GM12878 (cell line): ENCODE data around the gene C19orf38. TPM values are rescaled to one million over a fixed set of nuclear protein-coding genes. Genes with fewer than 3 reads are reported as not detected.
A peak's percentile ranks its signal among the peaks of the same experiment; 100 is the strongest.

Source experiments
- ATAC-seq: fragments of 200-7000 bp; cut with Tn5 transposase; 3 replicates; pipeline ENCODE4 v1.9.1; 2020; ENCODE audit warnings: mild to moderate bottlenecking, moderate library complexity
- Bru-seq: library from RNA; stranded (reverse); fragments of 400-500 nt; gene quantifications from one replicate; lab custom pipeline; 2021; lab: Mats Ljungman, UMichigan
- BruChase-seq, 2 experiments: library from RNA; stranded (reverse); fragments of 400-500 nt; gene quantifications; one replicate each; lab custom pipeline; 2021; lab: Mats Ljungman, UMichigan
- BruUV-seq: library from RNA; stranded (reverse); fragments of 400-500 nt; replicated peaks from 2 replicates; lab custom pipeline; 2021; lab: Mats Ljungman, UMichigan
- CTCF ChIA-PET: fragments of 300-600 bp; sonication (Branson Sonifier 250); formaldehyde crosslinking; extraction: SDS; loops from one replicate; lab custom pipeline; 2021; ENCODE audit warnings: inconsistent platforms; lab: Yijun Ruan, JAX
- POLR2A ChIA-PET: fragments of 350-600 bp; formaldehyde crosslinking; extraction: SDS; loops from one replicate; lab custom pipeline; 2021; ENCODE audit warnings: inconsistent platforms; lab: Charles Lee
- RAD21 ChIA-PET: fragments of 300-600 bp; sonication (Branson Sonifier 250); formaldehyde crosslinking; loops from one replicate; lab custom pipeline; 2023; ENCODE audit warnings: antibody characterized with exemption; ENCODE audit not compliant: unreplicated experiment; lab: Charles Lee
- SMC1A ChIA-PET: fragments of 300-600 bp; sonication (Branson Sonifier 250); formaldehyde crosslinking; loops from one replicate; lab custom pipeline; 2023; ENCODE audit not compliant: unreplicated experiment, uncharacterized antibody; lab: Charles Lee
- DNase-seq: peaks from one replicate; pipeline ENCODE4 v3.0.0-alpha.2; 2011; ENCODE audit warnings: low read depth, low spot score
- FAIRE-seq: peaks from 3 replicates; lab custom pipeline; 2011; peaks lifted over from hg19 to GRCh38; lab: Jason Lieb, UNC
- H2AFZ ChIP-seq: 2 replicates; pipeline ENCODE4 v1.6.0; 2011; ENCODE audit warnings: low read depth, low read length, control low read depth; ENCODE audit not compliant: control insufficient read depth
- H3K27ac ChIP-seq: 2 replicates; pipeline ENCODE4 v1.5.1; 2011; ENCODE audit warnings: control low read depth; ENCODE audit not compliant: control insufficient read depth, insufficient read depth
- H3K27me3 ChIP-seq, 2 experiments: replicated peaks in 1 of 2; 2 replicates each; pipeline versions ENCODE4 v1.6.0 to v1.6.1; 2011; ENCODE audit warnings: low read length in 1 of 2; ENCODE audit not compliant: control insufficient read depth in 2 of 2, insufficient read depth in 2 of 2
- H3K36me3 ChIP-seq, 2 experiments: 2 replicates each; pipeline ENCODE4 v1.5.1; 2011; ENCODE audit warnings: low read length in 1 of 2; ENCODE audit not compliant: control insufficient read depth in 2 of 2, insufficient read depth in 2 of 2
- H3K4me1 ChIP-seq: 2 replicates; pipeline ENCODE4 v1.6.1; 2011; ENCODE audit warnings: mild to moderate bottlenecking, low read length, moderate library complexity, mixed read lengths; ENCODE audit not compliant: control insufficient read depth, insufficient read depth
- H3K4me2 ChIP-seq: 2 replicates; pipeline ENCODE4 v1.6.0; 2011; ENCODE audit warnings: control low read depth; ENCODE audit not compliant: control insufficient read depth, insufficient read depth
- H3K4me3 ChIP-seq: fragments of 200-600 bp; sonication (generic); 2 replicates; pipeline ENCODE4 v1.5.1; 2016
- H3K79me2 ChIP-seq: 2 replicates; pipeline ENCODE4 v1.6.0; 2011; ENCODE audit warnings: low read length; ENCODE audit not compliant: control insufficient read depth, insufficient read depth
- H3K9ac ChIP-seq: 2 replicates; pipeline ENCODE4 v1.8.0; 2011; ENCODE audit warnings: low read length, control low read depth, mixed read lengths; ENCODE audit not compliant: control insufficient read depth, insufficient read depth
- H3K9me3 ChIP-seq: replicated peaks from 3 replicates; pipeline ENCODE4 v1.5.1; 2011; ENCODE audit warnings: mild to moderate bottlenecking, low read length; ENCODE audit not compliant: control insufficient read depth, insufficient read depth
- H4K20me1 ChIP-seq: 2 replicates; pipeline ENCODE4 v1.6.0; 2011; ENCODE audit not compliant: control insufficient read depth, insufficient read depth
- EED ChIP-seq: sonication (generic); IDR thresholded peaks from 2 replicates; pipeline ENCODE4 v1.6.1; 2016; ENCODE audit warnings: antibody characterized with exemption, low read depth
- FOXK2 ChIP-seq: fragments of 450-650 bp; IDR thresholded peaks from 2 replicates; pipeline ENCODE4 v1.6.1; 2017; ENCODE audit warnings: mild to moderate bottlenecking, moderate library complexity
- LARP7 ChIP-seq: fragments of 450-650 bp; IDR thresholded peaks from 2 replicates; pipeline ENCODE4 v1.6.1; 2017; ENCODE audit warnings: mild to moderate bottlenecking
- NBN ChIP-seq: fragments of 450-650 bp; IDR thresholded peaks from 2 replicates; pipeline ENCODE4 v1.6.1; 2016
- SRF ChIP-seq, 2 experiments: IDR thresholded peaks; 2 replicates each; pipeline ENCODE4 v1.6.1; 2011; ENCODE audit warnings: low read depth in 2 of 2, low read length in 2 of 2, mild to moderate bottlenecking in 1 of 2, moderate library complexity in 1 of 2
- USF2 ChIP-seq: IDR thresholded peaks from 2 replicates; pipeline ENCODE4 v1.6.1; 2011; ENCODE audit warnings: low read depth, low read length, improper control_type of control experiment, borderline replicate concordance
- ZNF217 ChIP-seq: fragments of 450-650 bp; IDR thresholded peaks from 2 replicates; pipeline ENCODE4 v1.6.1; 2017; ENCODE audit warnings: antibody characterized with exemption, mild to moderate bottlenecking
- WGBS: methylation state at CpG from one replicate; pipeline ENCODE4 v1.1.6; 2016; ENCODE audit warnings: low lambda C conversion rate; ENCODE audit not compliant: insufficient replicate concordance, insufficient coverage; ENCODE audit errors: missing lambda C conversion rate; 5-methylcytosine and 5-hydroxymethylcytosine counted together
- in situ Hi-C: fragments of 300-500 bp; cut with MboI; formaldehyde crosslinking; loops from 9 replicates; pipeline ENCODE4 v1.14.3; 2018; ENCODE audit warnings: mixed read lengths
- intact Hi-C: fragments of 100-400 bp; cut with micrococcal nuclease; formaldehyde crosslinking; loops from one replicate; pipeline ENCODE4 v1.14.2; 2022; ENCODE audit not compliant: unreplicated experiment
- long read RNA-seq, 2 experiments: library from polyadenylated mRNA; unstranded; transcript quantifications; one replicate each; pipeline ENCODE4 v2.0.0, GENCODE V29; 2019 to 2020
- polyA minus RNA-seq, 3 experiments: library from RNA; depleted of rRNA, polyadenylated mRNA; stranded (reverse); fragments of >200 nt; gene quantifications; 2 replicates each; pipeline ENCODE4 v1.2.3, GENCODE V29; 2011
- polyA plus RNA-seq, 11 experiments: library from polyadenylated mRNA; depleted of rRNA in 4 of 11; unstranded in 6 of 11; stranded (reverse) in 5 of 11; fragments of >200 nt; fragmentation: Nextera tagmentation in 4 of 11; fragmentation: Illumina TruSeq in 1 of 11; extraction: Ambion mirVana in 4 of 11; extraction: Trizol in 1 of 11; gene quantifications; 1 replicate in 1 of 11; 2 replicates in 10 of 11; pipeline versions ENCODE4 v1.2.1 to v1.2.3, GENCODE V29; 2011 to 2016; ENCODE audit warnings: inconsistent platforms in 2 of 11, missing spikeins in 2 of 11, low read depth in 1 of 11
- total RNA-seq, 4 experiments: library from RNA; depleted of rRNA in 3 of 4; stranded (reverse); fragments of >200 nt in 3 of 4; fragmentation: Illumina TruSeq in 1 of 4; extraction: Trizol in 1 of 4; gene quantifications; 2 replicates each; pipeline versions ENCODE4 v1.2.1 to v1.2.3, GENCODE V29; 2013 to 2021
- TF ChIP-seq, protein P1 (sequence below): IDR thresholded peaks from 2 replicates; pipeline ENCODE4 v1.6.1; 2012; ENCODE audit warnings: low read depth, low read length, improper control_type of control experiment

Gene C19orf38, protein sequence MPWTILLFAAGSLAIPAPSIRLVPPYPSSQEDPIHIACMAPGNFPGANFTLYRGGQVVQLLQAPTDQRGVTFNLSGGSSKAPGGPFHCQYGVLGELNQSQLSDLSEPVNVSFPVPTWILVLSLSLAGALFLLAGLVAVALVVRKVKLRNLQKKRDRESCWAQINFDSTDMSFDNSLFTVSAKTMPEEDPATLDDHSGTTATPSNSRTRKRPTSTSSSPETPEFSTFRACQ
- total RNA-seq (2013; cell fraction: nucleolus; rRNA removed): 12.2 and 13.1 TPM in 2 replicates
- total RNA-seq (2014; rRNA removed) (6.5 and 6.9 TPM in 2 replicates), total RNA-seq (2014; rRNA removed; fragmentation: Illumina TruSeq; extraction: Trizol) (7.5 and 7.6 TPM in 2 replicates), total RNA-seq (2021) (5.3 and 6.5 TPM in 2 replicates), polyA plus RNA-seq (2011; rRNA removed) (1.8 and 3.0 TPM in 2 replicates), polyA plus RNA-seq (2014; fragmentation: Illumina TruSeq; extraction: Trizol) (2.4 and 6.0 TPM in 2 replicates), polyA plus RNA-seq (2014; fragmentation: Nextera tagmentation; extraction: Ambion mirVana) (1 to 10 TPM; 2.6 to 4.8 TPM), polyA plus RNA-seq (2014; rRNA removed) (6.3 and 6.7 TPM in 2 replicates), polyA plus RNA-seq (2016; fragmentation: Nextera tagmentation; extraction: Ambion mirVana) (1 to 10 TPM; 4.2 to 4.8 TPM), polyA minus RNA-seq (2011; rRNA and poly(A)+ RNA removed) (1.5 and 2.5 TPM in 2 replicates), Bru-seq, nascent RNA (percentile 39 among the genes with signal in this experiment), BruChase-seq, experiment 1, labeled RNA remaining after a 6-hour chase (percentile 35 among the genes with signal in this experiment), BruChase-seq, experiment 2, labeled RNA remaining after a 2-hour chase (percentile 30 among the genes with signal in this experiment)
- 3.5 TPM for polyA plus RNA-seq (2011; ENCODE audit: low read depth)
- 4.1 and 4.6 TPM in 2 replicates for polyA plus RNA-seq (2011; cell fraction: cytosol; rRNA removed)
- 2.1 and 2.7 TPM in 2 replicates for polyA plus RNA-seq (2011; cell fraction: nucleus; rRNA removed)
- 5.8 and 7.9 TPM in 2 replicates for polyA plus RNA-seq (2012)
- 1.2 and 1.6 TPM in 2 replicates for polyA minus RNA-seq (2011; cell fraction: cytosol; rRNA and poly(A)+ RNA removed)
- 0.60 and 1.6 TPM in 2 replicates for polyA minus RNA-seq (2011; cell fraction: nucleus; rRNA and poly(A)+ RNA removed)
- long read RNA-seq, experiment 1, partial matches to known transcripts: 0 of 2 reads
- long read RNA-seq, experiment 1, other reads (novel, unspliced or antisense): 1 of 2 reads
- long read RNA-seq, experiment 2: 0 reads

DNA sequence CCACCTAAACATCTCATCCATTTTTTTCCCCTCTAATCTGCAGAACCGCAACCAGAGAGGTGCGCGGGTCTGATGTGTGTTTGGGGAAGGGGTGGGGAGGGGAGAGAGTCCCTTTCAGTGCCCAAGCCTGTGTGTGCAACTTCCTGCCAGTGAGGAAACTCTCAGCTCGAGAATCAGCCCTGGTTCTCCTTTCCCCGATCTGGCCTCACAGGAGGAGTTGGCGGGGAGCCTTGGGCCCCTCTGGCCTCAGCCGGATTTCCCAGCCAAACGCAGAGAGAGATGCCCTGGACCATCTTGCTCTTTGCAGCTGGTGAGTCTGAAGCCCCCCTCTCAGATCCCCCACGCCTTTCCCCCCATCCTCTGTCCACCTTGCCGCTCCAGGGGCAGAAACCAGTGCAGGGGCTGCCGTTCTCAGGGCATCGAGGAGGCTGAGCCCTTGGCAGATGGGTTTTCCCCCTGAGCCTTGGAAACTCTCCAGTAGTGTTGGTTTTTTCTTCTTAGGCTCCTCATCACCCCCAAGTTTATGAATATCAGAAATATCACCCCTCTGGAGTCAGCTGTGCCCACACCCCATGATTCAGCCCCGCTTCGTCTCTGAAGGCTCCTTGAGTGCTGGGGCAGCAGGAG lies at the start of gene C19orf38:
Gene C19orf38 (plus strand): TSS at position 186 of the 627 bp plus-strand sequence. CDS start 94 bp downstream, at position 280.
- POLR2A ChIA-PET: no interaction called here
- no peaks in the 10 kb centered on the region for H4K20me1 ChIP-seq
- no peaks in the 10 kb centered on the region for H3K36me3 ChIP-seq
- H3K4me1 ChIP-seq: peaks cover 9% of the 10 kb centered on the region
- intact Hi-C loops: no loop called here
- RAD21 ChIA-PET: no interaction called here
- in situ Hi-C loops: no loop called here
- CTCF ChIA-PET: interaction anchor here (1.0 to 4.3 kb wide), 3 partner anchors 10 to 131 kb away, joined by 3 to 41 read pairs (median 14); partner anchors contain the start of gene DNM2
- H3K27ac ChIP-seq: no peak within 1 kb of the TSS; the same call in 1 of the 2 replicates
- DNase-seq: no peak
- H3K4me2 ChIP-seq: peak within 1 kb of the TSS; percentile 69
- 25% methylated on average over 14 of the region's 14 CpGs for WGBS
- peak; percentile 87 for ATAC-seq
- TF ChIP-seq NBN (no peak), FOXK2 (no peak), SRF (IDR thresholded peaks at IDR 0.05; ENCODE audit: low read depth in 2 of 2, low read length in 2 of 2) (no peak), EED (0 out of 2 replicates have a peak, but pooled peaks have one; percentile 12), LARP7 (no peak), USF2 (no peak), ZNF217 (no peak)
- TF ChIP-seq, protein P1, sequence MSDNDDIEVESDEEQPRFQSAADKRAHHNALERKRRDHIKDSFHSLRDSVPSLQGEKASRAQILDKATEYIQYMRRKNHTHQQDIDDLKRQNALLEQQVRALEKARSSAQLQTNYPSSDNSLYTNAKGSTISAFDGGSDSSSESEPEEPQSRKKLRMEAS: no peak
- no TSS peak for BruUV-seq
- no peaks in the 10 kb centered on the region for H3K79me2 ChIP-seq
- H2AFZ ChIP-seq: peak within 1 kb of the TSS; percentile 81
- SMC1A ChIA-PET: no interaction called here
- H3K9ac ChIP-seq: no peak within 1 kb of the TSS; the same call in 1 of the 2 replicates
- H3K27me3 ChIP-seq: no peaks in the 10 kb centered on the region
- H3K4me3 ChIP-seq: peak within 1 kb of the TSS; percentile 3; the same call in 1 of the 2 replicates
- H3K9me3 ChIP-seq: no peaks in the 10 kb centered on the region; the same call in 2 of the 3 replicates
- peak; percentile 7 for FAIRE-seq
